HG02885 (cell line): ENCODE measurements around the gene PFDN1.

ENCODE experiments used
- ATAC-seq: cut with Tn5 transposase; IDR thresholded peaks from one replicate; pipeline ENCODE4 v1.9.1; 2021; ENCODE audit warnings: mild to moderate bottlenecking; ENCODE audit not compliant: unreplicated experiment, poor library complexity

PFDN1 gene

DNA sequence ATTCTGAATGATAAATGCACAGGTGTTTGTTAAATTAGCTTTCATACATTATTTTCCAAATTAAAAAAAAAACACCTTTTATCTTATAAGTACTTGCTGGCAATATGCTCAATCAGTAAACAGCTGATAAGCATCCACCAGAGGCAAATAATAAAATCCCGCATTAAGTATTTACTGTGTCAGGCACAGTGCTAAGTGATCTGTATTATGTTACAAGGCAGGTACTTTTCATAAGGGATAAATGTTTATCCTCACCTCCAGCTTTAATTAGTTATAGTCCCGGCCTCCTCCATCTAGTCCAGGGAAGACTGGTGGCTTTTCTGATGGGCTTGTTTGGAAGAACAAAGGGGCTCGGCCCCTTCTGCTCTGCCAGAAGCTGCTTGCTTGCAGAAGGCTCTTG is 40.1 kb downstream of the PFDN1 start:
- no peak for ATAC-seq

DNA sequence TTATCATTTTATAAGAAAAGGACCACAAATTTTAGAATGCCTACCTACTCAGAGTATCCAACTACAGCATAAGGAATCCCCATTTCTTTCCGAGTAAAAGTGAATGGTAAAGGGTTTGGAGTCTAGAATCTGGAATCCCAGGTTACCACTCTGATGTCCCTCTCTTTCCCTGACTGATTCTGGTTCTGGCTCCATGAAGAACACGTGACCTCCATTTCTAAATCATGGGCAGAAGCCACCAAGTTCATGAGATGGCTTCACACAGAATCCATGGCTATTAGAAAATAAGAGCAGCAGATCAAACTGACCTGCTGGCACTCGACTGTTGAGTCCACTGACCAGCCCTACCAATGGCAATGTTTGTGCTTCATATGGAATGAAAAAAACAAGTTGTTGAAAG is 40.7 kb downstream of the PFDN1 start:
- no peak for ATAC-seq

DNA sequence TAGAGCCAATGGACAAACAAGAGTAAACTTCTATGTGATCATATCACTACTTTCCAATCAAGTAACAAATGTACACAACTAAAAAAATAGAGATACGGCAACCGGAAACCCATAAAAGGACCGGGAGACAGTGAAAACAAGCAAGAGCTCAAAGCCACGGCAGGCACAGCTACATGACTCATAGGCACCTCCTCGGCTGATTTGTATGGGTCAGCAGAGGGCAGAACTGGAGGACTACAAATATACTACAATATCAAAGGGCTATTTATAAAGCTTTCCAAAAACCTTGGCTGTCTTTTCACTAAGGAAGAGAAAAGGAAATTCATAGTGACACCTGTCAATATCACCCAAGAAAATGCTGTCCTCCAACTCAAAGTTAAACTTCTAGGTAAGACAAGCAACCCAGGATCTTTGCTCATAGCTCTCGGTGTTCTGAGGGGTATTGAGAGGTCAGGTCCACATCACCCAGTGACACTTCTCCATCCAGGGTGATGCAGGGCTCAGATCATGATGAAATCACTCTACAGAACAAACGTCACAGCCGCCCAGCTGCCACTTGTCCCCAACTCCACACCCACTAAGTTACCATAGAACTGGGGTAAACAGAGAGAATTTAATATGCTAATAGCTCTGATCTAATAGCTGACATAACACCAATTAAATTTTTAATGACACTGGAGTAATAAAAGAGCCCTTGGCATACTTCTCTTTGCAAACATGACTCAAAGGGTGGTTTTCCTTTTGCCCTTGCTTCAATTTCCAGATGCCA is 41.3 kb downstream of the PFDN1 start:
- no peak for ATAC-seq

- no peak for ATAC-seq
Observed at GRCh38 chr5:140260089-140260656, 42.7 kb downstream of the PFDN1 start.

DNA sequence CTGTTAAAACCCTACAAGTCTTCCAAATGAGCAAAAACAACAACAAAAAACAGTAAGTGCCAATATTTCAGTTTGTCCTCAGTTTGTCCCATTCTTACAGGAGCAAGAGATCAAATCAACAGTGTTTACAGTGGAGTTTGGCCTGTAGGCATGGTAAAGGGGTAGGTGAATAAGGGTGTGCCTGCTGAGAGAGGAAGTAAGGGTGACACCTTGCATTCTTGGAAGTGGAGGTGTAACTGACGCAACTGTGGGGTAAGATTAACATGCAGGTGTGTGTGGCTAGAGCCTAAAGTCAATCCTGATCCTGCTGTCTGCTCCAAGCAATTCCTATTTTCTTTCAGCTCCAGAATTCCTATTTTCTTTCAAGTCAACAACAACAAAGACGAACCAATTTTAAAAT is 43.4 kb downstream of the PFDN1 start:
- ATAC-seq = no peak

DNA sequence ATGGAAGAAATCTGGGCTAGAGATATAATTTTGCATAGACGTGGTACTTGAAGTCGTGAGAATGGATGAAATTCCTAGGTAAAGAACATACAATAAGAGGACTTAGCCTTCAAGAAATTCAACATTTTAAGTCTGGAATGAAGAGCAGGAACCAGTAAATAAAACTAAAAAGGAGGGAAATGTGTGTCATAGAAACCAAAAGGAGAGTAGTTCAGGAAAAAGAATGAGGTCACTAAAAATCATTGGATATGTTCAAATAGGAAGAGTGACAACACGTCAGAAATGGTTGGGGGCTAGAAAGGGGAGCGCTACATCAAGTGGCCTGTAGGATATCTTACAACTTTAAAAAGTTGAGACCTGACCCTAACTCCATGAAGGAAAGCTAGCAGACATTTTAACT is 44.0 kb downstream of the PFDN1 start:
- no peak for ATAC-seq

GRCh38 chr5:140258016-140258415 is 44.9 kb downstream of the PFDN1 start:
- no peak for ATAC-seq

DNA sequence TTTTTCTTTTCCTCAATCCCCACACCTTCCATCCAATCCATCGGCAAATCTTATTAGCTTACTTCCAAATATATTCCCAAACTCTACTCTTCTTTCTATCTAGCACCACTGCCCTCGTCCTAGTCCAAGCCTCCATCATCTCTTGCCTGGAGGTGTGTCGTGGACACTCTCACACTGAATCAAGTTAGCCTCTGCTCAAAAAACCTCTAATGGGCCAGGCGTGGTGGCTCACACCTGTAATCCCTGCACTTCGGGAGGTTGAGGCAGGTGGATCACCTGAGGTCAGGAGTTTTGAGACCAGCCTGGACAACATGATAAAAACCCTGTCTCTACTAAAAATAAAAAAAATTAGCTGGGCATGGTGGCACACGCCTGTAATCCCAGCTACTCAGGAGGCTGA is 46.2 kb downstream of the PFDN1 start:
- no peak for ATAC-seq

- ATAC-seq = no peak
Observed at GRCh38 chr5:140255460-140256157, 47.3 kb downstream of the PFDN1 start.

DNA sequence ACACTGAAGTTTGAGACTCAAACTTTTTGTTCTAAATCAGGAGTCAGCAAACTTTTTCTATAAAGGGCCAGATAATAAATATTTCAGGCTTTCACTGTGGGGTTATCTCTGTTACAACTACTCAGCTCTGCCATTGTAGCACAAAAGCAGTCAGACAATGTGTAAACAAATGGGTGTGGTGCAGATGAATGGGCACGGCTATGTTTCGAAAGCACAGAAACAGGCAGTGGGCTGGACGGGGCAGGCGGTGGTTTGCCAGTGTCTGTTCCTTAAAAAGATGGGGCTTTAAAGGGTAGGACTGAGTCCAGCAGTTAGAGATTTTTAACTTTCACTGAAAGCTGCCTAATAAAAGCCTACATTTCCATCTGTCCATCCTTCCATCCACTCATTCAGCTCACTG is 48.9 kb downstream of the PFDN1 start:
- ATAC-seq = no peak

- no peak for ATAC-seq
Observed at GRCh38 chr5:140252470-140253126, 50.3 kb downstream of the PFDN1 start.

- ATAC-seq = no peak
Observed at GRCh38 chr5:140251527-140251973, 51.4 kb downstream of the PFDN1 start.

DNA sequence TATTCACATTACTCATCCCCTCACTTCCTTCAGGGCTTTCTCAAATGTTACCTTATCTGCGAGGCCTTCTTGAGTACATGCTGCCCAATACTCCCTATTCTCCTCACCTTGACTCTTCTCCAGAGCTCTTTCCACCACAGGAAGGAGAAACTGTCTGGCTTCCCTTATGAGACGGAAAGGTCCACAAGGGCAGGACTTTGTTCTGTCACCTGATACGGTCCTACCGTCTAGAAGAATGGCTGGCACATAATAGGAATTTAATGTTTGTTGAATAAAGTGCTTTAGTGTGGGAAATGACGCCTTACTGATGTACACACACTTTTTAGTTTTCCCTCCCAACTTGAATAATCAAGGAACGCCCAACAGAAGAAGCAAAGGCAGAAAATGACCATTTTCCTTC is 52.5 kb downstream of the PFDN1 start:
- no peak for ATAC-seq

GRCh38 chr5:140249536-140249935 is 53.4 kb downstream of the PFDN1 start:
- no peak for ATAC-seq

DNA sequence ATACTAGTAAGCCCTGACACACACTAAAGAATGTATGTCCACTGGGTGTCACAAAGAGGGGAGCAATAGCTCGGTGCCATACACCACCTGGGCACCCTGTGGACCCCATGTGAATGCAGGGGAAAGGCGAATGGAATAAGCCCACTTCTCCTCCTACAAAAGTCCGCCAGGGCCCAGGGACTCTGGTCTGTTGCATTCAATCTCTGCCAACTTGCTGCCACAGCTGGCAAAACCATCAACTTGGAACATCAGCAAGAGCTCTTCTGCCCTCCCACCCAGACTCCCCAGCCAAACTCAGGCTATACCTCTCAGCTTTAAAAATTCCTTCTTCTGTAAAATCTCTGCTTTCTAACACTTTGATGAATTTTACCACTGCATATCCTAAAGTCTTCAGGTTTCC is 54.5 kb downstream of the PFDN1 start:
- no peak for ATAC-seq

DNA sequence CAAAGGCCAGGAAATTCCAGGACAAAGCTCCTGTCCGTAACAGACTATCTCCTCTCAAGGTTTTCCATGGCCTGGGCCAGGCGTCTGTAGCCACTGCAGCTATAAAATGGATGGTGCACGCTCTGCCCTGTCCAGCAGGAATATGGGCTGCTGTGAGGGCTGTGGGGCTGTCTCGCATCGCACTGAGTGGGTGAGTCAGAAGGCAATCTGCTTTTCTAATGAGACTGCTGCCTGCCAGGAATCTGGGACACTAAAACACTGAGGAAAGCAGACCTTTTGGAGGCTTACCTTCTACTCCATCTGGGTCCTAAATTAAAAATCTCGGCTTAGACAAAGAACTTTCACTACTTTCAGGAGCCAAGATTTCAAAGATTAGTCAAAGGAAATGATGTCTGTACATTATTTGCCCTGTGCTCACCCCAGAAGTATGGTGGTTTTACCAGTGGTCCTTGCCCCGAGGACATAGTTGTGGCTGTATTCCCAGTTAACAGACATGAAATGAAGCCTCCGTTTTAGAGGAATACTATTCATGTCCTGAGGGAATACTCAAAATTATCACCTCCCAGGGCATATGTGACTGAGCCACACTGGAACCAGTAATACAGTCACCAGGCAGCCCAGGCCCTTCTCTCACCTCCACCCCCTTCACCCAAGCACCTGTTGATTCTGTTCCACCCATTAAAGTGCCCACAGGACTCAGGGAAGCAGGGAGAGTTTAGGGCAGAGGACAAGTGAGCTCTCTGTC is 56.4 kb downstream of the PFDN1 start:
- no peak for ATAC-seq

DNA sequence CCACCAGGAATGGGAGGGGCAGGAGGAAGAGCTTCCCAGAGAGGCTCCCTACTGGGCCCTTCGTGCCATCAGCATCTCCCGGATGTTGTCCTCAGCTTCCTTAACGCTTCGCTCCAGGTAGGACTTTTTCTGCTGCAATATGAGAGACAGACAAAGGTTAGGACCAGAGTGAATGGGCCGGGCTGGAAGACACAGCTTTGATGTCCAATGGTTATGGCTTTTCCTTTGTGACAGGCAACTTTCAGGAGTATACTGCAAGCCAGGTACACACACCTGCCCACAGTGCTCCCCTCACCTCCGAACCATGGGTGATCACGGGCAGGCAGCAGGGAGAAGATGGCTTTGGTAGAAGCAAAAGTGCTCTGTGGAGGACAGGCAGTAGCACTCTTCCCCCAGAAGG is 57.0 kb downstream of the PFDN1 start:
- ATAC-seq = no peak

DNA sequence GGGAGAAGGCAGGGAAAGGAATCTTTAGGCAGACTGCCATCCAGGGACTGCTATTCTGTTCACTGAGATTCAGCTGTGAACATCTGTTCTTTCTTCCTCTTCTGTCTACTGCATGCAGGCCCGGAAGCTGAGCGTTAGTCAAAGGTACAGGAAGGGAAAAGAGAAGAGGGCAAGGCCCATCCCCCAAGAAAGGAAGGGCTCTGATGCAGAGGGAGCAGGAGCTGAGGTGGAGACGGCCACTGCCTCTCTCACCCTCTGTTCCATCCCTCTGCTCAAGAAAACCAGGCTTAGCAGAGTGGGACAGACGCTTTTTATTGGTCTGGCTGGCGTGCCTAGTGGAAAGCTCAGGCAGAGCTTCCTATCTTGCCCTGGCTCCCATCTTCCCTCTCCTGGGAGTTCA is 57.6 kb downstream of the PFDN1 start:
- no peak for ATAC-seq

GRCh38 chr5:140244525-140245025 is 58.3 kb downstream of the PFDN1 start:
- ATAC-seq = peak; percentile 85

- no peak for ATAC-seq
Observed at GRCh38 chr5:140243706-140244250, 59.1 kb downstream of the PFDN1 start.
